ENCODE data around the gene CNTNAP3B. TPM values are rescaled to one million over a fixed set of nuclear protein-coding genes. Genes with fewer than 3 reads are reported as not detected.

Gene CNTNAP3B
- total RNA-seq = 5.3 and 9.2 TPM in 2 replicates

DNA sequence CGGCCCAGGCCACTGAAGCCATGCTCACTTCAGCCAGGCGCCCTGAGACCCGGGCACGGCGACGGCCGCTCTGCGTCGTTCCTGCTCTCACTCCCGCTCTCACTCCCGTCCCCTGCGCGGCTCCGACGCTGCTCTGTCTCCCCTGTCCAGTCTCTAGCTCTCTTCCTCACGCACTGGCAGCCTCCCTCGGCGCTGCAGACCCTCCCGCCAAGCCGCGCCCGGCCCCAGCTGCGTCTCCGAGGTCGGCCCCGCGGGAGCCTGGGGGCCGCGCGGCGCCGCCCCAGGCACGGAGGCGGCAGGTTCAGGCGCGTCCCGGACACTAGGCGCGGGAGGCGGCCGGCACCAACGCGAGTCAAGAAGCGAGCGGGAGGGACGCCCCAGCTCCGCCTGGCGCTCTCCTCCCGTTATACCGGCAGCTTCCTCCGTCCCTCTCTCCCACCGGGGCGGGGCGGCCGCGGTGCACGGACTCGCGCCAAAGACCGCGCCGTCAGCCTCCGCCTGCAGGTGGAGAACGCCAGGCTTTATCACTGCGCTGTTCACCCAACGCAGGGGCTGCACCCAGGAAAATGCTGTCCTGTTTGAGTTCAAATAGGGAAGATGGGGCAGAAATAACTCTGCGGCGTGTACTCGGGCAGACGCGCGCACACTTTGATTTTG, at the start of gene CNTNAP3B:
TSS of gene CNTNAP3B (minus strand) at position 354 of the 657 bp plus-strand sequence. CDS start at position 22, 332 bp downstream.

Other genes starting within 250 kb of the CNTNAP3B start
- gene SPATA31A6, start 54.2 kb upstream of the CNTNAP3B start, total RNA-seq = not detected in 2 replicates

Measured in epithelial cell of alveolus of lung (primary cell).